HG03108 (cell line): ENCODE data around the gene PPP2R2B.

ENCODE experiments used
- ATAC-seq: cut with Tn5 transposase; IDR thresholded peaks from one replicate; pipeline ENCODE4 v1.9.1; 2021; ENCODE audit warnings: moderate library complexity; ENCODE audit not compliant: unreplicated experiment

Gene PPP2R2B

GRCh38 chr5:146888351-146888978 lies 9.9 kb upstream of the PPP2R2B start:
- ATAC-seq, result no peak

GRCh38 chr5:146884066-146884626 lies 5.6 kb upstream of the PPP2R2B start:
- ATAC-seq, result no peak

- ATAC-seq, result no peak
Observed at GRCh38 chr5:146883511-146883910, 5.0 kb upstream of the PPP2R2B start.

- ATAC-seq, result no peak
Observed at GRCh38 chr5:146880966-146881365, 2.4 kb upstream of the PPP2R2B start.

- no peak for ATAC-seq
Observed at GRCh38 chr5:146877783-146878475, 628 bp downstream of the PPP2R2B start.

GRCh38 chr5:146877178-146877681 lies 1.3 kb downstream of the PPP2R2B start:
- ATAC-seq, result no peak

- ATAC-seq, result no peak
Observed at GRCh38 chr5:146873186-146873917, 5.2 kb downstream of the PPP2R2B start.

- ATAC-seq, result no peak
Observed at GRCh38 chr5:146872188-146872587, 6.4 kb downstream of the PPP2R2B start.

- no peak for ATAC-seq
Observed at GRCh38 chr5:146867996-146868708, 10.4 kb downstream of the PPP2R2B start.

GRCh38 chr5:146866263-146866662 lies 12.3 kb downstream of the PPP2R2B start:
- ATAC-seq, result no peak

- ATAC-seq, result no peak
Observed at GRCh38 chr5:146862641-146863040, 15.9 kb downstream of the PPP2R2B start.

- ATAC-seq, result no peak
Observed at GRCh38 chr5:146860213-146860893, 18.2 kb downstream of the PPP2R2B start.

- ATAC-seq, result no peak
Observed at GRCh38 chr5:146852089-146852488, 26.5 kb downstream of the PPP2R2B start.

- ATAC-seq, result no peak
Observed at GRCh38 chr5:146851133-146851532, 27.4 kb downstream of the PPP2R2B start.

GRCh38 chr5:146849694-146850303 lies 28.8 kb downstream of the PPP2R2B start:
- ATAC-seq, result no peak

GRCh38 chr5:146848133-146848532 lies 30.4 kb downstream of the PPP2R2B start:
- ATAC-seq, result no peak

- no peak for ATAC-seq
Observed at GRCh38 chr5:146840016-146840415, 38.5 kb downstream of the PPP2R2B start.

- no peak for ATAC-seq
Observed at GRCh38 chr5:146836226-146836842, 42.2 kb downstream of the PPP2R2B start.

- no peak for ATAC-seq
Observed at GRCh38 chr5:146832985-146833732, 45.4 kb downstream of the PPP2R2B start.
